ENCODE measurements around the gene SASH1.

DNA sequence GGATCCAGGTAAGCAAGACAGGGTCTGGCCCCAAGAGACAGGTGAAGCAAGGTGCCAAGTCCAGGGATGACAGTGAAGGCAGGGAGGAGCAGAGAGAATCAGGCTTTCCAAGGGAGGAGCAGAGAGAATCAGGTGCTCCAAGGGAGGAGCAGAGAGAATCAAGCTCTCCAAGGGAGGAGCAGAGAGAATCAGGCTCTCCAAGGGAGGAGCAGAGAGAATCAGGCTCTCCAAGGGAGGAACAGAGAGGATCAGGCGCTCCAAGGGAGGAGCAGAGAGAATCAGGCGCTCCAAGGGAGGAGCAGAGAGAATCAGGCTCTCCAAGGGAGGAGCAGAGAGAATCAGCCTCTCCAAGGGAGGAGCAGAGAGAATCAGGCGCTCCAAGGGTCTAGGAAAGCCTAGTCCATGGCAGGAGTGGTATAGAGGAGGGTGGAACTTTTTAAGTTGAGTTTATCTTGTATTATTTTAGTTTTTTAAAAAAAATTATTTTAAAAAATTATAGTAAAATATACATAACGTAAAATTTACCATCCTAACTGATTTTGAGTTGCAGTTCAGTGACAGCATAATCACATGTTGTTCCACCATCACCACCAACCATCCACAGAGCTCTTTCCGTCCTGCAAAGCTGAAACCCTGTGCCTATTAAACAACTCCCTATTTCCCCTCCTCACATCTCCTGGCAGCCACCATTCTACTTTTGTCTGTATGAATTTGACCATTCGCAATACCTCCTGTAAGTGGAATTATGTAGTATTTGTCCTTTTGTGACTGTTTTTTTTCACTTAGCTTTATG is 64.1 kb downstream of the SASH1 start:
- TF ChIP-seq, protein P1, sequence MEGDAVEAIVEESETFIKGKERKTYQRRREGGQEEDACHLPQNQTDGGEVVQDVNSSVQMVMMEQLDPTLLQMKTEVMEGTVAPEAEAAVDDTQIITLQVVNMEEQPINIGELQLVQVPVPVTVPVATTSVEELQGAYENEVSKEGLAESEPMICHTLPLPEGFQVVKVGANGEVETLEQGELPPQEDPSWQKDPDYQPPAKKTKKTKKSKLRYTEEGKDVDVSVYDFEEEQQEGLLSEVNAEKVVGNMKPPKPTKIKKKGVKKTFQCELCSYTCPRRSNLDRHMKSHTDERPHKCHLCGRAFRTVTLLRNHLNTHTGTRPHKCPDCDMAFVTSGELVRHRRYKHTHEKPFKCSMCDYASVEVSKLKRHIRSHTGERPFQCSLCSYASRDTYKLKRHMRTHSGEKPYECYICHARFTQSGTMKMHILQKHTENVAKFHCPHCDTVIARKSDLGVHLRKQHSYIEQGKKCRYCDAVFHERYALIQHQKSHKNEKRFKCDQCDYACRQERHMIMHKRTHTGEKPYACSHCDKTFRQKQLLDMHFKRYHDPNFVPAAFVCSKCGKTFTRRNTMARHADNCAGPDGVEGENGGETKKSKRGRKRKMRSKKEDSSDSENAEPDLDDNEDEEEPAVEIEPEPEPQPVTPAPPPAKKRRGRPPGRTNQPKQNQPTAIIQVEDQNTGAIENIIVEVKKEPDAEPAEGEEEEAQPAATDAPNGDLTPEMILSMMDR (IDR thresholded peaks at IDR 0.05; ENCODE audit: low read length) = no peak
- TF ChIP-seq EZH2 (IDR thresholded peaks at IDR 0.05; ENCODE audit: borderline replicate concordance, low read length) = no peak
